Subcutaneous abdominal adipose tissue (tissue), 5 donors: ENCODE data around the gene LRCH2.

Experiments used
- H3K27ac ChIP-seq: one replicate; pipeline ENCODE4 v1.7.0; 2013; ENCODE audit warnings: low read depth, mild to moderate bottlenecking, inconsistent platforms, low read length, moderate library complexity
- H3K27me3 ChIP-seq, 5 donors: one replicate each; pipeline ENCODE4 v1.7.0; 2013; ENCODE audit warnings: low read length in 5 of 5, inconsistent platforms in 1 of 5; ENCODE audit not compliant: control insufficient read depth in 5 of 5, insufficient read depth in 4 of 5
- H3K36me3 ChIP-seq, 5 donors: one replicate each; pipeline ENCODE4 v1.7.0; 2013; ENCODE audit warnings: low read length in 5 of 5; ENCODE audit not compliant: control insufficient read depth in 5 of 5, insufficient read depth in 5 of 5
- H3K4me1 ChIP-seq, 5 donors: one replicate each; pipeline ENCODE4 v1.7.0; 2013; ENCODE audit warnings: low read length in 5 of 5, mild to moderate bottlenecking in 3 of 5, moderate library complexity in 1 of 5; ENCODE audit not compliant: control insufficient read depth in 5 of 5, insufficient read depth in 5 of 5
- H3K4me3 ChIP-seq, 5 donors: one replicate each; pipeline ENCODE4 v1.7.0; 2013; ENCODE audit warnings: low read length in 5 of 5, low read depth in 1 of 5
- H3K9ac ChIP-seq, 5 donors: one replicate each; pipeline ENCODE4 v1.7.0; 2013; ENCODE audit warnings: low read length in 5 of 5, mild to moderate bottlenecking in 4 of 5, moderate library complexity in 3 of 5
- H3K9me3 ChIP-seq, 5 donors: one replicate each; pipeline ENCODE4 v1.7.0; 2013; ENCODE audit warnings: low read length in 5 of 5; ENCODE audit not compliant: control insufficient read depth in 5 of 5
- donor health status: healthy.
- donor health status: healthy.
- donor health status: healthy.
- donor health status: healthy.
- donor health status: healthy.

The LRCH2 gene

GRCh38 chrX:115093191-115093590 is 140.7 kb downstream of the LRCH2 start:
- Histone ChIP-seq H3K36me3 (no peaks in the 10 kb centered on the region), H3K27ac (no peak overlapping the region), H3K27me3 (peaks cover 0 to 7% (median 4%) of the 10 kb centered on the region in 5 donors), H3K9ac (no peak overlapping the region), H3K4me1 (no peaks in the 10 kb centered on the region), H3K4me3 (no peak overlapping the region), H3K9me3 (peaks cover 0 to 3% (median 0%) of the 10 kb centered on the region in 5 donors)

DNA sequence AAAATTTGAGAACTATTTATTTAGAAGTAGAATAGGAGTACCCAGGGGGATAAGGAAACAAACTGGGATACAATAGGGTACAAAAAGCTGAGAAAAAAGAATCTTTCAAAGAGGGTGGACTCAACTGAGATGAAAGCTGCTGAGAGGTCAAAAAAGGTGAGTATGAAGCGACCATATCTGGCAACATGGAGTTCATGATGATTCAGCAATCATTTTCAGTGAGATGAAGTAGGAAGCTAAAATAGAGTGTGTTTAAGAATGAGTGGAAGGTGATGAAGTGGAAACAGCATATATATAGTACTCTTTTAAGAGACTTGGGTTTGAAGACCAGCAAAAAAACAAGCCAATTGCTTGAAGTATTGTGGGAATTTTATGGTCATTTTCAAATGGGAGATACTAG is 144.5 kb downstream of the LRCH2 start:
- H3K4me1 ChIP-seq: no peaks in the 10 kb centered on the region
- H3K27me3 ChIP-seq: peaks cover 0 to 9% (median 3%) of the 10 kb centered on the region in 5 donors
- H3K4me3 ChIP-seq: no peak overlapping the region
- no peak overlapping the region for H3K9ac ChIP-seq
- H3K9me3 ChIP-seq: no peaks in the 10 kb centered on the region
- H3K36me3 ChIP-seq: no peaks in the 10 kb centered on the region
- no peak overlapping the region for H3K27ac ChIP-seq

- Histone ChIP-seq H3K4me3 (no peak overlapping the region), H3K27ac (no peak overlapping the region), H3K9me3 (no peaks in the 10 kb centered on the region), H3K27me3 (peaks cover 0 to 8% (median 0%) of the 10 kb centered on the region in 5 donors), H3K9ac (no peak overlapping the region), H3K4me1 (peaks cover 0 to 2% (median 0%) of the 10 kb centered on the region in 5 donors), H3K36me3 (no peaks in the 10 kb centered on the region)
Observed at GRCh38 chrX:115068896-115069295, 165.0 kb downstream of the LRCH2 start.

DNA sequence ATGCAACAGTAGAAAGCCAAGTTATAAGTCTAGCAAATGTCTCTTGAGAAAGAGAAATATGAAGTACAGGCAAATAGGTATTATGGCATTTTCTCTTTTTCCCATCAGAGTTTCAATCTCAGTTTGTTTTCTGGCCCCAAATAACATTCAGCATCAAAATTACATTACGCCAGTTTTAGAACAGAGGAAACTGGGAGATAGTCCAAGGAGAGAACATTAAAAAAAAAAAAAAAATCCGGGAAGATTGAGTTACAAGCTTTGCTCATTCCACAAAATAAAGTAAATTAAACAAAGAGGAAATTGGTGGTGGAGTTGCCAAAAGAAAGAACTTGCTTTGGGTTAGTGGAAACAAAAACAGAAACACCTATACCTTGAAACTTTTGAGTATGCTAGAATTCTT is 166.1 kb downstream of the LRCH2 start:
- Histone ChIP-seq H3K4me3 (no peak overlapping the region), H3K4me1 (peaks cover 0 to 2% (median 0%) of the 10 kb centered on the region in 5 donors), H3K27me3 (peaks cover 0 to 8% (median 0%) of the 10 kb centered on the region in 5 donors), H3K36me3 (no peaks in the 10 kb centered on the region), H3K9me3 (no peaks in the 10 kb centered on the region), H3K9ac (no peak overlapping the region), H3K27ac (no peak overlapping the region)

- no peak overlapping the region for H3K4me3 ChIP-seq
- H3K27ac ChIP-seq: no peak overlapping the region
- H3K27me3 ChIP-seq: peaks cover 0 to 5% (median 0%) of the 10 kb centered on the region in 5 donors
- H3K9ac ChIP-seq: no peak overlapping the region
- H3K9me3 ChIP-seq: peaks cover 0 to 6% (median 0%) of the 10 kb centered on the region in 5 donors
- peaks cover 0 to 2% (median 0%) of the 10 kb centered on the region in 5 donors for H3K4me1 ChIP-seq
- H3K36me3 ChIP-seq: no peaks in the 10 kb centered on the region
Observed at GRCh38 chrX:115065304-115065703, 168.6 kb downstream of the LRCH2 start.
